ENCODE measurements around the gene ARMC8.

Gene ARMC8

DNA sequence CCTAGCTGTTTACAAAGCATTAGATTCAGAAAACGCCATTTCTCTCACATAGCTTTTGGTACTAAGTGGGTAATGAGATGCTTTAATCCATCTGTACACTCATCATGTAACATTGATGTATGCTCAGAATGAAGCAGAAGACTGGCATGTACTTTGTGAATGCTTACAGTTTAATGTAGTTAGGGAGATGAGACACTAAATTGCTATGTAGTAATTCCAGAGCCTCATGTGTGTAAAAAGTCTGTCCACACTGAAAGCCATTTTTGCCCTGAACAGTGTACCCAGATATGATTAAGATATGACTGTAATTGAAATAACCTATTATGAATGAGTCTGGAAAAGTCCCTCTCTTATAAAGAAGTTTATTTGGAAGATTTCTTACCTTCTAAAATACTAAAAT is 66.5 kb downstream of the ARMC8 start:
- DNase-seq (ENCODE audit: low read depth): no peak

GRCh38 chr3:138254216-138254615 is 67.1 kb downstream of the ARMC8 start:
- no peak for DNase-seq (ENCODE audit: low read depth)

DNA sequence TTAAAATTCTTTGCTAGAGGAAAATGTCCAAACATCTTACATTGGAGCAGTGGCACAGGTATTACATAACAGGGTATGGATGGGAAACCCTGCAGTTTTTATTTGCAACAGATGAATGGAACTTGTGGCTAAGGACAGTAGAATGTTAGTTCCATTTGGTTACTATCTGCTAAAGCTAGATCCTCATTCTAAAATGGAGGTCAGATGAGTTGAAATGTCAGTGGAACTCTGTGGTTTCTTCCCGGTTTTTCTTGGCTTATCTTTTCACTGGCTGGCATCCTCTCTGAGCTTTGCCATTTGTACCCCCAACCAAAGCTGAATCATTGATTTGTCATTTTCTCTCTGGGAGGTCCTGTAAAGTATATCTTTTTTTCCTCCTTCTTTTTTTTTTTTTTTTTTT is 68.9 kb downstream of the ARMC8 start:
- DNase-seq (ENCODE audit: low read depth): no peak

- no peak for DNase-seq (ENCODE audit: low read depth)
Observed at GRCh38 chr3:138257986-138258385, 70.9 kb downstream of the ARMC8 start.

DNA sequence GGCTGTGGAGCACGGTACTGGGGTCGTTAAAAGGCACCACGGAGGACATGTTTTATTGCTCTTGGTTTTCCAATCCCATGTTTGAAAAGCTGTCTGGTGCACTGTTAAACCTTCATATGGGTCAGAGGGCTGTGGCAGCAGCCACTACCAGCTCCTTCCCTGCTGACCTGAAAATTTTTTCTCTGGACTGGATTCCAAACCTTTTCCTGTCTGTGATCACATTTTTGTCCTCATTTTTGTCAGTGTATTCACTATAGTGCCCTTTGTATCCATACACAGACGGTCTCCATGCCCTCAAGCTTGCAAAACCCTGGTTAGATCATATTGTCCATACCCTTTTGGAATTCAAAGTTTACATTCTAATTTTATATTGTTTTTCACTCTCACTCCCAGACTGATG is 72.0 kb downstream of the ARMC8 start:
- no peak for DNase-seq (ENCODE audit: low read depth)

- no peak for DNase-seq (ENCODE audit: low read depth)
Observed at GRCh38 chr3:138260611-138261010, 73.5 kb downstream of the ARMC8 start.

- no peak for DNase-seq (ENCODE audit: low read depth)
Observed at GRCh38 chr3:138263104-138263503, 76.0 kb downstream of the ARMC8 start.

DNA sequence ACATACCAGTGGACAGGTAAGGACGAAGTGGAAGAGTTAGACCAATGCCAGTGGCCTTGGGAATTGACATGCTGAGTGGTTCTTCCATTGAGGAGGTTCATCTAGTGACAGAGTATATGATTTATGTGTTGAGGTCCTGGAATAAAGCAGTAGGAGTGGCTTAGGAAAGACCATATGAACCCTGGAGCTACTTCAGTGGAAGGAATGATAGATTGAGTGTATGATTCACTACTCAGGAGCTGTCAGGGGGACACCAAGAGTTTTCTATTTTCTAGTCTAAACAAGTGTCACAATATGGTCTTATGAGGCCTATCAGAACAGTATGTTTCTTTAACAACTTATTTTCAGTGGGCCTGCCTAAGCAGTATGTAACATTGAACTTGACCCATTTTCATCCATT is 78.6 kb downstream of the ARMC8 start:
- no peak for DNase-seq (ENCODE audit: low read depth)

DNA sequence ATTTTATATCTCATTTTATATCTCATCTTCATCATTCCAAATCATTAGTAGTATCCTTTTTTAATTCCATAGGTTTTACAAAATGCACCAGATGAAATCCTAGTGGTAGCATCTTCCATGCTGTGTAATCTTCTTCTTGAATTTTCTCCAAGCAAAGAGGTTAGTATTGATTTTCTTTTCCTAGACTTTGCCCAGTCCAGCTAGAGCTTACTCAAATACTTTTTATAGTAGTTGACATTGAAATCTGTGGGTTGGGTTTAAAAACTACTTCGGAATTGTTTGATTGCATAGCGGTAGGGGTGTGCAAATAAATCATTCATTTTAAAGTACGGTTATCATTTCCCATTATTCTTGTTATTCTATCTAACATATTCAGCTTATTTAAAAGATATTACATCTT is 80.0 kb downstream of the ARMC8 start:
- no peak for DNase-seq (ENCODE audit: low read depth)

DNA sequence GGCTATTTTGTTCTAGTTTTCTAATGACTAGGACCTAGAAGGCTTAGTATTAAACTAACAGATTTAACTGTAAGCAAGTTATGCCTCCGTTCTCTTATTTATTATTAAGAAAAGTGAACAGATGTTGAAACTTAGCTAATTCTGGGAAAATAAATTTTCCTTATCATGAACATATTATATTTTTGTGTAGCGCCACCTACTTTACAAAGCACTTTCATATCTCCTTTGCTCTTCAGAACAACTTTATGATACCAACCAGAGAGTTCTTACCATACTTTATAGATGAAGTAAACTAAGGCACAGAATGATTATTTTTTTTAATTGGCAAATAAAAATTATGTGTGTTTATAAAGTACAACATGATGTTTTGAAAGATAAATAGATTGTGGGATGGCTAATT is 83.1 kb downstream of the ARMC8 start:
- DNase-seq (ENCODE audit: low read depth): no peak

DNA sequence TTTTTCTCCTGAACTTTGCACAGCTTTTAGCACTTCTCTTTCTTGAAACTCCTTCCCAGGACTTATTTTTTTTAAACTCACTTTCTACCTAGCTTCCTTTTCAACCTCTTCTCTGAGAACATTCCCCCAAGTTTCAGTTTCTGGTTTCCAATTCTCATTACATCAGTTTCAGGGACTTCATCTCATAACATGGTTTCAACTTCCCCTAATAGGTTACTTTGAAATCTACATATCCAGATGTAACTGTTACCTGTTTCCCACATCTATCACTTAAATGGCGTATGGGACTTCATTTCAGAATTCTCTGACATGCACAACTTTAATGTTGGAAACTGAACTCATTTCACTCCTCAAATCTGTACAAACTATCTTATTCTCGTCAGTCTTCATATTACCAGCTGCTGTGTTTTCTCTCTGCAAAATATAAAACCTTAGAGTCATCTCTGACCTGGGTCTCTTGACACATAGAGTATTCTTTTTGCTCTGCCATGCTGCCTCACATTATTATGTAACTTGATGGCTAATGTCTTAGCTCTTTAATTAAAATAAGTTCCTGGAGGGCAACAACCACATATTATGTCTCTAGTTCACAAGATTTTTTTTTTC is 84.2 kb downstream of the ARMC8 start:
- no peak for DNase-seq (ENCODE audit: low read depth)

DNA sequence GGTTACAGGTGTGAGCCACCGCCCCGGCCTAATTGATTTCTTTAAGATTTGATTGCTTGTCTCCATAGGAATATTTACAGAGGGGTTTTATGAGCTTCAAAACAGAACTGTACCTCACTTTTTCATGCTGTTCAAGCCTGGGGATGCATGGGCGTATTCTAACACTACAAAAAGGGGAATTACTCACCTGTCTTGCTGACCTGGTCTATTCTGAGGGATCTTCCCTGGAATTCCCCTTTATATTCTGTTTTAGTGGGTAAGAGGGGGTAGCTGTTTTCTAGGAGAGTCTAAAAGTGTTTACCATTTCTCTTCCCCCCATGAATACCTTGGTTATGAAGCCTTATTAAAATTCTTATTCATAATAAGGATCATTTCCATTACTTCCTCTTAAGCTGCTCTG is 94.5 kb downstream of the ARMC8 start:
- DNase-seq (ENCODE audit: low read depth): no peak

- no peak for DNase-seq (ENCODE audit: low read depth)
Observed at GRCh38 chr3:138282836-138283235, 95.7 kb downstream of the ARMC8 start.

DNA sequence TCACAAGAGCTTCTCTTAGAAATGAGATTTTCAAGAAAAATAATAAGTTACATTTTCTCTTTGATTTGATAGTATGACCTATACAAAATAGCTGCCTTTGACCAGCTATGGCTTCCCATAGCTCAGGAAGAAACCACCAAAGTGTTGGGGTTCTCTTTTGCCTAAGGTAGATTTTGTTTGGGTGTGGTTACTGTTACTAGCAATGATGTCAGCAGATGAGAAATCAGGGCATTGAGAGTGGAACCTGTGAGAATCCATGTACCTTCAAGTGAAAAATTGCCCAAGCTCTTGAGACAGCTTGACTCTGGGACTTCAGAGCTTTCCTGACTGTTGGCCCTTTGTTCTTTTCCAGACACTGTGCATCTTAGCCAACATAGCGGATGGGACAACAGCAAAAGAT is 97.0 kb downstream of the ARMC8 start:
- DNase-seq (ENCODE audit: low read depth): no peak

DNA sequence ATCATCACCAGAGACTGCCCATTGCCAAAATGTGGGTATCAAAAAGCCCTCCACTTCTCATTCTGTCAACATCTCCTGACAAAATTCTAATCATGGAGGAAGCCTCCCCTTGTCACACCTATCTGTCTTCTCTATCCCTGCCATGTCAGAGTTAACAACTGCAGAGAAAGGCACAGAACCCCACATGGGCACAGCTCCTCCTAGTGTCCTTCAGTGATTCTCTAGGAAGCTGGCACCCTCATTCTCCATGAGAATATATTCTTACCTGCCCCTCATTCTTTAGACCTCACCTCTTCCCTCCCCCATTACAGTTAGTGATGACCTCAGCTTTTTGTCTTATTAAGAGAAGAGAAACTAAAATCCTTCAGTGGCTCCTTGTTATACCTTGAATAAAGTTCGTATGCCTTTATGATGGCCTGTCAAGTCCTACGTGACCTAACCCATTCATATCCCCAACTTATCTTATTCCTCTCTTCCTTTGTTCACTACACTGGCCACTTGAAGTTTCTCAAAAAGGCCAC is 97.9 kb downstream of the ARMC8 start:
- no peak for DNase-seq (ENCODE audit: low read depth)

DNA sequence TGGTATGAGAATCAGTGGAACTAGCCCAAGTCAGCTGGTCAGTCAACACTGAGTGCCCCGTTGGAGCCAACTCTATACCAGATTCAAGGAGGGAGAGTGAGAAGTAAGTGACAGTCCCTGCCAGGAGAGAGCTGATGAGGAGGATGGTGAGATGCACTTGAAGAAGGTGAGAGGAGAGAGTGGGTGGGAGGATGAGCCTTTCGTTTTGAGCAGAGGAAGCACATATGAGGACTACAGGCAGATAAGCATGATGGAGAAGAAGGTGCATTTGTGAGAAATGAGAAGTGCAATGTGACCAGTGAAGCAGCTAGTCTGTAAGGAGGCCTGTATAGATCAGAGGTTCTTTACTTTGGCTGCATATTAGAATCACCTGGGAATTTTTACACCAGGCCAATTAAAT is 102.2 kb downstream of the ARMC8 start:
- DNase-seq (ENCODE audit: low read depth): no peak

- DNase-seq (ENCODE audit: low read depth): no peak
Observed at GRCh38 chr3:138289701-138290100, 102.6 kb downstream of the ARMC8 start.

GRCh38 chr3:138296639-138297038 is 109.5 kb downstream of the ARMC8 start:
- DNase-seq (ENCODE audit: low read depth): no peak

- DNase-seq (ENCODE audit: low read depth): no peak
Observed at GRCh38 chr3:138297059-138297607, 110.0 kb downstream of the ARMC8 start.

- no peak for DNase-seq (ENCODE audit: low read depth)
Observed at GRCh38 chr3:138297876-138298275, 110.8 kb downstream of the ARMC8 start.

DNA sequence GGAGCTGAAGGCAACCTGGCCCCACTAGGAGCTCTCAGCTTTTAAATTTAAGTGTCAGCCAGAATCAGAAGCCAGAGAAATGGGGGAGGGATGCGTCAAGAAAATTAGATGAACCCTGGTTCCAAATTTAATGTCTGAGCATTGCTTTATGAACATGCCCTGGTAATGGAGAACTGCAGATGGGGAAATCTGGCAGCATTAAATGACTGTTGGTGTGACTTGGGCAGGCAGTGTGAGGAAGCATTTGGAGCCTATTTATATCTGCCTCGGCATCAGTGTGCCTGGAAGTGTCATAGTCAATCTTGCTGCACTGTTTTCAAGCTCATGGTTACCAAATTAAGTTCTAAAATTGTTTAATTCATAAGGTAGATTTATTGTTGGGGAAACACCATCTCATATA is 113.5 kb downstream of the ARMC8 start:
- no peak for DNase-seq (ENCODE audit: low read depth)

DNA sequence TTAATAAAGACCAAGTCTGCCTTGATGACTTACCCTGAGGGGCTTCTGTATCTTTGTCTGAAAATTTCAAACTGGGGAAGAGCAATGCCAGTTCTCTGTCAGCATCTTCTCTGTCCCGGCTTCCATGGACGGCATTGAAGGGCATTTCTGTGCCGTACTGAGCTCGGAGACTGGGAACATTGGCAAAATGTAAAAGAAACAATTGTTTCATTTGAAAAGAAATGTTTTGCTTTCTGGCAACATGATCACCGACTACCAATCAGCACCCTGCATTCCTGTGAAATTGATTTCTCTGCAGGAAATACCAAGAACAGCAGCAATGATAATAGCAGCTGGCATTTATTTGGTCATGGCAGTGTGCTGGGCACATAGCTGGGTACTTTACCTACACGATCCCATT is 116.4 kb downstream of the ARMC8 start:
- DNase-seq (ENCODE audit: low read depth): no peak

- no peak for DNase-seq (ENCODE audit: low read depth)
Observed at GRCh38 chr3:138307899-138308298, 120.8 kb downstream of the ARMC8 start.

GRCh38 chr3:138308783-138309182 is 121.7 kb downstream of the ARMC8 start:
- DNase-seq (ENCODE audit: low read depth): no peak

Data from stimulated activated CD4-positive, alpha-beta T cell treated with anti-CD3 and anti-CD28 coated beads, Interleukin-2, amount 100 ng/mL, for 4 hours (primary cell).